Mesenteric fat pad (tissue), 1 donor: Measurements from ENCODE around the gene SFXN2. TPM values are rescaled to one million over a fixed set of nuclear protein-coding genes. Genes with fewer than 3 reads are reported as not detected.

ENCODE experiments used
- DNase-seq: peaks from one replicate; pipeline ENCODE4 v3.0.0-alpha.2; 2020; ENCODE audit warnings: low spot score
- total RNA-seq: library from RNA; stranded (reverse); fragmentation: NEBNext Ultra II Directional; extraction: Animal tissue kit (Norgen Biotek cat#: 25700); gene quantifications from one replicate; pipeline ENCODE4 v1.2.1, GENCODE V29; 2021
- donor health status: DM: yes; HTN: yes; CAD: no.

Gene SFXN2
- total RNA-seq, 1 donor from 2014 or later, result 7.2 TPM

DNA sequence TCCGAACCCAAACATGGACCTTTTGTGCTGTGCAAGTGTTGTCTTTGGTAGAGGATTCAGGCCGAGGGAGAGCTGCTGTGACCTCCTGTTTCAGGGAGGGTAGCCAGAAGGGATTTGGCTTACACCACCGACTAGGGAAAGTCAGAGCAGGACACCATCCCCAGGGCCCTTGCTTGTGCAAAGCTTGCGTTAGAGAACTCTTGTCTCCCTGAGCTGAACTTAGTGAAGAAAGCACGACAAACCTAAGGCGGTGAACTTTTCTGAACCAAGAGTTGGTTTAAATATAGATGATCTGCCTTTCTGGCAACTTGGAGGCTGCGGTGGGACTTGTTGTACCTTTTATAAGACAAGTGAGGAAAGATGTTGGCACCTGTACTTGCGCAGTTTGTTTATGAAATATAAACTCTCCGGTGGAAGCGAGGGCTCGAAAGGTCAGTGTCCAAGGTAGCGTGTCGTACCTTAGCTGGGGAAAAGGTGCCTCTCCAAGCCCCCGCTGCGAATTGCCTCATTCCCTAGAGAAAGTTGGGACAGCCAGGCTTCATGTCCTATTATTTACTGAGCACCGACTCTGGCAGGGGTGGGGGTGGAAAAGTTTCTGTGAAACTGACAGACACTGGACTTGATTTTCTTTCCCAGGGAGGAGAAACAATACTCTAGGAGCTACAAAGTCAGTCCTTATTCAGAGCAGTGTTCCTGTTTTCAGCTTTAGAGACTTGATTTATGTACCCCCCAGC, 60.9 kb downstream of the SFXN2 start:
- DNase-seq, result peak; percentile 85

- peak; percentile 90 for DNase-seq
Observed at GRCh38 chr10:102775935-102776669, 61.7 kb downstream of the SFXN2 start.

DNA sequence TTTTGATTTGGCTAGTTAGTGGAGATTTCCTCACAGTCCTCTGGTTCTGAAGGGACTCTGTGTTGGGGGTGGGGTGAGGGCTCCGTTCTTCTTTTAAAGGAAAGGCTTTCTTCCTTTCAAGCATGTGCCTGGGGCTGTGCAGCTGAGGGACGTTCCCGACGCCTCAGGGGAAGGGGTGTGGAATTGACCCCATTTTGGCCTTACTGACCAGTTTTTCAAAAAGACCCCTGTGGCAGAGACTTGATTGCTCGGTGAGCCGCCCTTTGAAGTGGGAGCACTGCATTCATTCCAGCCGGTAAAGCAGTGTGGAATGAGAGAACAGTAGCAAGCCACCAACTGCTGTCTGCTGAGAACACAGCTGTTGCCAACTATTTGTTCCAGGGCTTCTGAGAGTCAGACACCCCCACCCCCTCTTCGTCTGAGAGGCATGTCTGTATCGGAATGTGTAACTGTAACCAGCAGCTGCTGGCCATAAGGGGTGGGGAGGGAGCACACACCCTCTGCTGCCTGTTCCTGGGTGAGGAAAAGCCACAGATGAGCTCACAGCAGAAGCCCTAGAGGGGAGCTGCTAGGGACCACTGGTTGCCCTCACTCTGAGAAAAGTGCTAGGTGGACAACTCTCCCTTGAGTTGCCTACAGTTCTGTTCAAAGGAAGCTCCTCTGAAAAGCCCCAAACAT, 62.5 kb downstream of the SFXN2 start:
- peak; percentile 81 for DNase-seq

DNA sequence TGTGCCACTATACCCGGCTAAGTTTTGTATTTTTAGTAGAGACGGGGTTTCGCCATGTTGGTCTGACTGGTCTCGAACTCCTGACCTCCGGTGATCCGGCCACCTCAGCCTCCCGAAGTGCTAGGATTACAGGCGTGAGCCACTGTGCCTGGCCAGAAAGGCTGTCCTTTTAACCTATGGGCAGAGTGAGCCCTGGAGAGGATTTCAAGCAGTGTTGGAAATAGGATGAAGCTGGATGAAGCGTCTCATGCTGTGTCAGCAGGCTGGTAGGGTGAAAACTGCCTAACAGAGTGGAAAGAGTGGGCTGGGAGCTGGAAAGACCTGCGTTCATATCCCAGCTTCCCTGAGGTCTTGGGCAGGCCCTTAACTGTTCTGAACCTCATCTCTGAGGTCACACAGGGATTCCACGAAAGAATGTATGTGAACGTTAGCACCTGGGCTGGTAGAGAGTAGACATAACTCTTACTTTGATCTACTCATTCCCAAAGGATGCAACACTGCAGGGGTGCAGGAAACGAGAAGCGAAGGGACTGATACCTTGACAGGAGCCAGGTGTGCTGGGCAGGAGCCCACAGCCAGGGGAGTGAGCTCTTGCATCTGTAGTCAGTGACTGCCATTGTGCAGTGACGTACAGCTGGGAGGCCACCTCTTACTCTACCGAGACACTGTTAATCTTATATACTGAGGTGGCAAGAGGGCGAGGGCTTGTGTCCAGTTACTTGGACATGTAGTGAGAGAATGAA, 63.4 kb downstream of the SFXN2 start:
- DNase-seq, result no peak

GRCh38 chr10:102778781-102779180, 64.3 kb downstream of the SFXN2 start:
- no peak for DNase-seq

DNA sequence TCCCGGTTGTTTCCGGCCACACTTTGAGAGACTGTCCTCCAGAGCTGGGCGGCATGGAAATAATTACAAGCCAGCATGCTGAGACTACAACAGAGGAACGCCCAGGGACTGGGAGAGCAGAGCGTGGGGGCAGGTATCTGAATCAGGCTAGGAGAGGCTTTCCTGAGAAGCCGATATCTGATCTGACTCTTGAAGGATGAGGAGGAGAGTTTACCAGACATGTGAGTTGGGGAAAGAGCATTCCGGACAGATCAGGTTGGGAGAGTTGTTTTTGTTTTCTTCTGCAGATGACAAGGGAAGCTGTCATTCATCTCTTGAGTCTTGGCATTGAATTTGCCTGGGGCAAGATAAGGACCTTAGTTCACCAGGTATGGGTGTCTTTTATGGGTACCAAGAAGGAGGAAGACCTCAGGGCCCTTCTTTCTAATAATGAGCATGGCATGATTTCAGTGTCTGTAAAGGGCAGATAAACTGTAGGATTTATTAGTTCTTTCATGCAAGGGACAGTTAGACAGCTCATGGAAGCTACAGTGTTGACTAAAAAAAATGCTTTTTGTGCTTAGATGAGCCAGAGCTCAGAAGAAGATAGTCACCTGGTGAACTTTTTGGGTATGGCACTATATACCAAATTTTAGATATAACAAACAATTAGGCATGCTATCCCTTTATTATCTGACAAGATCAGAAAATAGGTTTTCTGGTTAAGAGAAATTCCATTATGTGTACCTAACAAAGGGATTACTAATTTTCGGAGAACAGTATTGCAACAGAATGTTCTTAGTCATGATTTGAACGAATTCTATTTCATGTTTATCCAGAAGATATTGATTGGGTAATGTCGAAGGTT, 65.5 kb downstream of the SFXN2 start:
- no peak for DNase-seq

- no peak for DNase-seq
Observed at GRCh38 chr10:102780527-102780808, 66.0 kb downstream of the SFXN2 start.

DNA sequence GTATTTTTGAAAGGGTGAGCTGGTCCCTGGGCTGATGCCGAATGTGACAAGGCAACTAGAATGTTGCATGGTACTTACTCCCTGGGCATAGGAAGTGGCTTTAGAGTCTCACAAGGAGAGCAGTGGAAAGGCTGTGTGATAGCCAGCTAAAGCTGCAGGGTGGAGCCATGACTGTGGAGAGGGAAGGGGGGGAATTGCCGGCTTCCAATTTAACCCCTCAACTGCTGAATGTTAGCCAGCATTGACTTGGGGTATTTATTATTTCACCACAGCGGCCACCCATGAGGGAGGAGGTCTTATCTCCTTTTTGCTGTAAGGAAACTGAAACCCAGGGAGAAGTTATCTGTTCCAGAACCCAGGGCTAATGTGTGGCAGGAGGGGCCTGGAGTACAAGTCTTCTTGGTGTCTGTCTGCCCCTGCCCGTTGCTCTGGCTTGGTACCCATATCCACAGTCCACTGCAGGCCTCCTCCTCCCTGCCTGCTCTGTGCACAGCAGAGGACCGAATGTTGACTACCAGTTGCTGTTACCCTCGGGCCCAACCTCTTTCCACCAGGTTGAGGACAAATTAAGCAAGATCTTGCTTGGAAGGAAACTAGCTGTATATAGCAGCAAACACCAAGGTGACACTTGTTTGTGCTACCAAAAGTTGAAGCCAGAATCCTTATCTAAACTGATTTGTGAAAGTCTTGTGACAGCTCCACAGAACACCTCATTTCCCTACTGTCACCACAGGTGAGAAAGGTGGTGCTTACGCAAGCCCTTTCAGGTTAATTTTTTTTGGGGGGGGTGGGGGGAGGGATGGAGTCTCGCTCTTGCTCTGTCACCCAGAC, 66.9 kb downstream of the SFXN2 start:
- DNase-seq, result no peak

DNA sequence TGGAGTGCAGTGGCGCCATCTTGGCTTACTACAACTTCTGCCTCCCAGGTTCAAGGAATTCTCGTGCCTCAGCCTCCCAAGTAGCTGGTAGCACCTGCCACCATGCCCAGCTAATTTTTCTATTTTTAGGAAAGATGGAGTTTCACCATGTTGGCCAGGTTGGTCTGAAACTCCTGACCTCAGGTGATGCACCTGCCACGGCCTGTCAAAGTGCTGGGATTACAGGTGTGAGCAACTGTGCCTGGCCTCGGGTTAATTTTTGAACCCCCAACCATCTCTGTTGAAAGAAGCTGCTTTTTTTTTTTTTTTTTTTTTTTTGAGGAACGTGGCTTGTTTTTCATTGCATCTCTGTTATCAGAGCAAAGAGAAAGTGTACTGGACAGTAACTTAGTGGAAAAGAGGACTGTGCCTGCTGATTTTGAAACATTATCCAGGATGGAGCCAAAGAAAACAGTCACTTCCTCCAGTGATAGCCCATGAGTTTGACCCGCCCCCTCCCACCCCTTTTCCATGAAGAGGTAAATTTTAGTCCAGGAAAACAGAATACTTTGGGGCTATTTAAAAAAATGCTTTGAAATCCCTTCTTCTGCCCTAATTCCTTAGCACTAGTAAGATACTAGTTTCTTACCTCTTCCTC, 67.6 kb downstream of the SFXN2 start:
- no peak for DNase-seq

DNA sequence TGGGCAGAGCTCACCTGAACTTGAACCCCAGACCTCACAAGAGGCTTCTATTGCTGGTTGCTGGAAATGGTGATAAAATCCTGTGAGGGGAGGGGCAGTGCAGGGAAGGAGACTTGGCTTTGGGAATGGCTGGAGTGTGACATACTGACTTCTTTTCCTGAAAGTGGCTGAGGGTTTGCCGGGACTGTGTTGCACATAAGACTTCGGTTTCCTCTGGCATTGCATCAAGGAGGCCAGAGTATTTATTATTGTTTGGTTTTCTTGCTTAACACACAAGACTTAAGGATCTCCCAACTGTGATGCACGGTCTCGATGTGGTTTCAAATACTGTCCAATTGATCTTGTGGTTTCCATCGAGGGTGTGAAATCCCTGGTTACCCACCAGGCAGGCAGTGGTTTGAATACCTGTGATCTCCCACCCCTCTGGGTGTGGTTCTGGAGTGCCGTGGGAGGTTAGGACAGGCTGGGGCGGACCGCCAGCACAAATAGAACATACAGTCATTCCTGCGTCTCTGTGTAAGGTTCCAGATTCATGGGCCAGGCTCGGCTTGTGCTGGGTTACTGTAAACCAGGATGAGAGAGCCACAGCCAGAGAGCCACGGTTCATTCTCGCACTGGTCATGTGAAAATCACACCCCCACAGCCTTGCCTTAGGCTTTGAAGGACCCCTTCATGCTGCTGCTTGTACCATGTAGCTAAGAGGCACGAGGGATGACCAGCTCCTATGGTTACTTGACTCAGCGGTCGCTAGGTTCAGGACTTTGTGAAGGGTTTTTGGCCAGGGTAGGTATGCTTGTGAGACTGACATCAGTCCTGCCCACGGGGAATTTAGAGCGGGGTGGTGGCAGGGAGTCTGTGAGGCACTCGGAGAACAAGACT, 68.5 kb downstream of the SFXN2 start:
- DNase-seq, result no peak

GRCh38 chr10:102783568-102783967, 69.1 kb downstream of the SFXN2 start:
- no peak for DNase-seq

DNA sequence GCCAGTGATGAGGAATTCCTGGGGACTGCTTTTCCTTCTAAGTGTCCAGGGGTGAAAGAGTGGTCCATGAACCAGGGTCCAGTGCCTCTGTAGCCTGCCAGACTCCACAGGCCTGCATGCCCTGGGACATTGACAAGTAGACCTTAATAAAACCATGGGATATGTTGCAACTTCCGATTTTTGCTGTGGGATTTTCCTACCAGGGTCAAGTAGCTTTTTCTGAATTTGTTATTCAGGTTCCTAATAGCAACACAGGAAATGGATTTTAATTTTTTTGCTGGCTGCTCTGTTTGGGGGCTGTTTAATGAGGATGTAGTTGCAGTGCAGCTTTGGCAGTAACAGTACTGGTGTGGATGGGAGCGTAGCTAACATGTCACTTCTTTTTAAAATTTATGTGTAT, 71.4 kb downstream of the SFXN2 start:
- DNase-seq, result no peak

GRCh38 chr10:102791754-102792395, 77.4 kb downstream of the SFXN2 start:
- no peak for DNase-seq

Other genes with a start within 250 kb of the SFXN2 start
- gene ACTR1A, start 211.9 kb upstream of the SFXN2 start, total RNA-seq, result 111 TPM
- gene SUFU, start 210.7 kb upstream of the SFXN2 start, total RNA-seq, result 11.6 TPM
- 146 TPM for gene TRIM8, start 70.2 kb upstream of the SFXN2 start, total RNA-seq
- gene ARL3, start 239 bp upstream of the SFXN2 start, total RNA-seq, result 5.7 TPM
- 98.0 TPM for gene WBP1L, start 29.3 kb downstream of the SFXN2 start, total RNA-seq
- gene CYP17A1, start 122.8 kb downstream of the SFXN2 start, total RNA-seq, result not detected
- gene BORCS7, start 139.6 kb downstream of the SFXN2 start, total RNA-seq, result 25.7 TPM
- gene AS3MT, start 154.8 kb downstream of the SFXN2 start, total RNA-seq, result 2.1 TPM
- 3.1 TPM for gene CNNM2, start 203.7 kb downstream of the SFXN2 start, total RNA-seq